HG02798 (cell line): ENCODE results near the gene HSD17B12.

Experiments used
- ATAC-seq: cut with Tn5 transposase; IDR thresholded peaks from one replicate; pipeline ENCODE4 v1.9.1; 2021; ENCODE audit warnings: mild to moderate bottlenecking; ENCODE audit not compliant: unreplicated experiment, poor library complexity

HSD17B12 gene

GRCh38 chr11:43852057-43852636 lies 171.6 kb downstream of the HSD17B12 start:
- ATAC-seq: peak; percentile 67

- ATAC-seq: no peak
These were observed 173.2 kb downstream of the HSD17B12 start for GRCh38 chr11:43853781-43854180.

- no peak for ATAC-seq
These were observed 176.5 kb downstream of the HSD17B12 start for GRCh38 chr11:43856993-43857392.

- no peak for ATAC-seq
These were observed 180.6 kb downstream of the HSD17B12 start for GRCh38 chr11:43861141-43861540.

GRCh38 chr11:43866520-43866919 lies 186.0 kb downstream of the HSD17B12 start:
- ATAC-seq: no peak

GRCh38 chr11:43866969-43867368 lies 186.4 kb downstream of the HSD17B12 start:
- no peak for ATAC-seq

- peak; percentile 100 for ATAC-seq
These were observed 188.5 kb downstream of the HSD17B12 start for GRCh38 chr11:43868852-43869567.

GRCh38 chr11:43871051-43871450 lies 190.5 kb downstream of the HSD17B12 start:
- ATAC-seq: no peak

GRCh38 chr11:43872995-43873394 lies 192.5 kb downstream of the HSD17B12 start:
- no peak for ATAC-seq

- ATAC-seq: no peak
These were observed 193.5 kb downstream of the HSD17B12 start for GRCh38 chr11:43874078-43874477.

GRCh38 chr11:43874738-43875137 lies 194.2 kb downstream of the HSD17B12 start:
- no peak for ATAC-seq

- no peak for ATAC-seq
These were observed 199.5 kb downstream of the HSD17B12 start for GRCh38 chr11:43879789-43880639.

- peak; percentile 100 for ATAC-seq
These were observed 200.2 kb downstream of the HSD17B12 start, which contains the start of gene ALKBH3 for GRCh38 chr11:43880640-43881159. Gene ALKBH3 (plus strand): TSS chr11:43880831. CDS start chr11:43882653, 1,822 bp downstream.

- no peak for ATAC-seq
These were observed 212.3 kb downstream of the HSD17B12 start for GRCh38 chr11:43892851-43893250.

- no peak for ATAC-seq
These were observed 214.0 kb downstream of the HSD17B12 start for GRCh38 chr11:43894546-43894945.

GRCh38 chr11:43895601-43896000 lies 215.1 kb downstream of the HSD17B12 start:
- ATAC-seq: no peak

- ATAC-seq: no peak
These were observed 218.0 kb downstream of the HSD17B12 start for GRCh38 chr11:43898574-43898973.

GRCh38 chr11:43899094-43899493 lies 218.6 kb downstream of the HSD17B12 start:
- no peak for ATAC-seq

- ATAC-seq: no peak
These were observed 221.0 kb downstream of the HSD17B12 start for GRCh38 chr11:43901551-43901950.

- no peak for ATAC-seq
These were observed 222.5 kb downstream of the HSD17B12 start for GRCh38 chr11:43903078-43903477.

GRCh38 chr11:43903969-43904368 lies 223.4 kb downstream of the HSD17B12 start:
- no peak for ATAC-seq
